ENCODE measurements around the gene CIAO2A. TPM values are rescaled to one million over a fixed set of nuclear protein-coding genes. Genes with fewer than 3 reads are reported as not detected.
"Not testable (repeated sequence)": the region's sequence is repeated elsewhere in the genome, so short reads cannot be mapped to it uniquely, and the experiment has no call there.

Gene CIAO2A
- total RNA-seq, 1 experiment from 2014 or later: 89.8 TPM

- ChIA-PET POLR2A (interaction anchor here (1.1 kb wide), 1 partner anchor 20 kb away, joined by 3 read pairs; no protein-coding TSS in a partner anchor), CTCF (interaction anchor here (0.6 to 1.5 kb wide), 2 partner anchors 42 to 117 kb away, joined by 4 to 6 read pairs; no protein-coding TSS in a partner anchor)
- no TSS peak for BruUV-seq (replicated peaks)
- Histone ChIP-seq H3K4me1 (ENCODE audit: control insufficient read depth, insufficient read depth, low read length) (no peaks in the 10 kb centered on the region), H3K9me3 (ENCODE audit: control insufficient read depth, insufficient read depth, low read depth, low read length) (no peaks in the 10 kb centered on the region), H3K4me3 (ENCODE audit: low read depth in 2 of 2, low read length in 2 of 2) (no peak overlapping the region), H3K36me3 (ENCODE audit: control insufficient read depth, insufficient read depth, low read length) (0 out of 2 replicates have a peak, but pooled peaks cover 7% of the 10 kb centered on the region), H3K27ac (ENCODE audit: low read length) (no peak overlapping the region), H3K27me3 (ENCODE audit: control insufficient read depth, insufficient read depth, low read length) (no peaks in the 10 kb centered on the region)
- DNase-seq (ENCODE audit: low read depth, low spot score) (no peak), ATAC-seq (no peak)
- TF ChIP-seq REST (IDR thresholded peaks at IDR 0.05; ENCODE audit: insufficient read depth in 1 of 2, low read depth in 2 of 2, low read length in 1 of 2): no peak
- no peak for TF ChIP-seq CTCF (IDR thresholded peaks at IDR 0.05)
- no peak for TF ChIP-seq TCF7L2 (IDR thresholded peaks at IDR 0.05; ENCODE audit: low read depth, low read length)
- TF ChIP-seq POLR2AphosphoS5 (IDR thresholded peaks at IDR 0.05; ENCODE audit: low read depth, low read length): no peak
- TF ChIP-seq SIN3A (IDR thresholded peaks at IDR 0.05; ENCODE audit: borderline replicate concordance, insufficient read depth, low read depth, low read length): no peak
- intact Hi-C loops (cut with micrococcal nuclease; ENCODE audit: unreplicated experiment) (no loop called here), in situ Hi-C loops (cut with HindIII; ENCODE audit: low pct_unique_long_range_greater_than_20kb, low sequenced_read_pairs) (no loop called here)
Measured at GRCh38 chr15:64110950-64111678, 17.5 kb upstream of the CIAO2A start.

- H3K9me3 ChIP-seq (ENCODE audit: control insufficient read depth, insufficient read depth, low read depth, low read length); in situ Hi-C loops (cut with HindIII; ENCODE audit: low pct_unique_long_range_greater_than_20kb, low sequenced_read_pairs); H3K36me3 ChIP-seq (ENCODE audit: control insufficient read depth, insufficient read depth, low read length); H3K4me3 ChIP-seq (ENCODE audit: low read depth in 2 of 2, low read length in 2 of 2); H3K27me3 ChIP-seq (ENCODE audit: control insufficient read depth, insufficient read depth, low read length); H3K27ac ChIP-seq (ENCODE audit: low read length); intact Hi-C loops (cut with micrococcal nuclease; ENCODE audit: unreplicated experiment); H3K4me1 ChIP-seq (ENCODE audit: control insufficient read depth, insufficient read depth, low read length); ATAC-seq; POLR2A ChIA-PET; BruUV-seq (replicated peaks); DNase-seq (ENCODE audit: low read depth, low spot score): not testable (repeated sequence)
- CTCF ChIA-PET: interaction anchor here (0.6 to 1.5 kb wide), 2 partner anchors 43 to 116 kb away, joined by 4 to 6 read pairs; no protein-coding TSS in a partner anchor
Measured at GRCh38 chr15:64110108-64110701, 16.6 kb upstream of the CIAO2A start.

- H3K9me3 ChIP-seq (ENCODE audit: control insufficient read depth, insufficient read depth, low read depth, low read length): no peaks in the 10 kb centered on the region
- ChIA-PET POLR2A (no interaction called here), CTCF (interaction anchor here (0.6 to 0.7 kb wide), 3 partner anchors 399 to 821 kb away, joined by 3 read pairs; no protein-coding TSS in a partner anchor)
- no peak for TF ChIP-seq CTCF (IDR thresholded peaks at IDR 0.05)
- TF ChIP-seq TCF7L2 (IDR thresholded peaks at IDR 0.05; ENCODE audit: low read depth, low read length): no peak
- no peak for TF ChIP-seq REST (IDR thresholded peaks at IDR 0.05; ENCODE audit: insufficient read depth in 1 of 2, low read depth in 2 of 2, low read length in 1 of 2)
- no peak for TF ChIP-seq POLR2AphosphoS5 (IDR thresholded peaks at IDR 0.05; ENCODE audit: low read depth, low read length)
- TF ChIP-seq SIN3A (IDR thresholded peaks at IDR 0.05; ENCODE audit: borderline replicate concordance, insufficient read depth, low read depth, low read length): no peak
- H3K27me3 ChIP-seq (ENCODE audit: control insufficient read depth, insufficient read depth, low read length): no peaks in the 10 kb centered on the region
- no peak for ATAC-seq
- H3K36me3 ChIP-seq (ENCODE audit: control insufficient read depth, insufficient read depth, low read length): no peaks in the 10 kb centered on the region
- H3K27ac ChIP-seq (ENCODE audit: low read length): no peak overlapping the region
- intact Hi-C loops (cut with micrococcal nuclease; ENCODE audit: unreplicated experiment) (no loop called here), in situ Hi-C loops (cut with HindIII; ENCODE audit: low pct_unique_long_range_greater_than_20kb, low sequenced_read_pairs) (no loop called here)
- no peak overlapping the region for H3K4me3 ChIP-seq (ENCODE audit: low read depth in 2 of 2, low read length in 2 of 2)
- H3K4me1 ChIP-seq (ENCODE audit: control insufficient read depth, insufficient read depth, low read length): no peaks in the 10 kb centered on the region
- BruUV-seq (replicated peaks): no TSS peak
- DNase-seq (ENCODE audit: low read depth, low spot score): no peak
Measured at GRCh38 chr15:64107337-64107736, 13.7 kb upstream of the CIAO2A start.
